NT2/D1 (cell line): ENCODE measurements around the gene TKTL1.
"Not testable (repeated sequence)": the region's sequence is repeated elsewhere in the genome, so short reads cannot be mapped to it uniquely, and the experiment has no call there.

Experiments used
- DNase-seq: peaks from one replicate; pipeline ENCODE4 v3.0.0-alpha.2; 2011; ENCODE audit warnings: low read depth, low spot score
- H3K27me3 ChIP-seq: 2 replicates; pipeline ENCODE4 v1.6.0; 2011; ENCODE audit warnings: mild to moderate bottlenecking; ENCODE audit not compliant: insufficient read length, insufficient read depth
- H3K36me3 ChIP-seq: 2 replicates; pipeline ENCODE4 v1.6.1; 2011; ENCODE audit warnings: mild to moderate bottlenecking, low read length, mixed read lengths; ENCODE audit not compliant: insufficient read depth, insufficient read length
- H3K4me1 ChIP-seq: 2 replicates; pipeline ENCODE4 v1.5.1; 2011; ENCODE audit not compliant: insufficient read depth, insufficient read length
- H3K4me3 ChIP-seq: 2 replicates; pipeline ENCODE4 v1.5.1; 2011; ENCODE audit warnings: low read depth; ENCODE audit not compliant: insufficient read length
- H3K9ac ChIP-seq: 2 replicates; pipeline ENCODE4 v1.6.0; 2011; ENCODE audit warnings: low read depth; ENCODE audit not compliant: insufficient read length
- H3K9me3 ChIP-seq: 2 replicates; pipeline ENCODE4 v1.5.1; 2011; ENCODE audit warnings: mild to moderate bottlenecking, low read length; ENCODE audit not compliant: insufficient read depth
- SUZ12 ChIP-seq: IDR thresholded peaks from 2 replicates; pipeline ENCODE4 v1.6.1; 2011; ENCODE audit not compliant: insufficient read length, insufficient read depth; ENCODE audit errors: extremely low read depth
- YY1 ChIP-seq: IDR thresholded peaks from 2 replicates; pipeline ENCODE4 v1.6.1; 2011; ENCODE audit not compliant: insufficient read length, insufficient read depth
- ZNF274 ChIP-seq: IDR thresholded peaks from 2 replicates; pipeline ENCODE4 v1.6.1; 2011; ENCODE audit warnings: mild to moderate bottlenecking, low read depth, low read length

TKTL1 gene

GRCh38 chrX:154334496-154334895 lies 38.9 kb downstream of the TKTL1 start:
- H3K4me3 ChIP-seq: no peak overlapping the region
- H3K36me3 ChIP-seq: no peaks in the 10 kb centered on the region
- H3K27me3 ChIP-seq: no peaks in the 10 kb centered on the region
- TF ChIP-seq SUZ12 (no peak), YY1 (no peak), ZNF274 (no peak)
- DNase-seq: no peak
- H3K4me1 ChIP-seq: no peaks in the 10 kb centered on the region
- no peaks in the 10 kb centered on the region for H3K9me3 ChIP-seq
- H3K9ac ChIP-seq: no peak overlapping the region

- H3K36me3 ChIP-seq, H3K27me3 ChIP-seq, H3K4me1 ChIP-seq, DNase-seq, H3K9me3 ChIP-seq, H3K4me3 ChIP-seq, H3K9ac ChIP-seq: not testable (repeated sequence)
These were observed 46.1 kb downstream of the TKTL1 start for GRCh38 chrX:154341399-154342298.

DNA sequence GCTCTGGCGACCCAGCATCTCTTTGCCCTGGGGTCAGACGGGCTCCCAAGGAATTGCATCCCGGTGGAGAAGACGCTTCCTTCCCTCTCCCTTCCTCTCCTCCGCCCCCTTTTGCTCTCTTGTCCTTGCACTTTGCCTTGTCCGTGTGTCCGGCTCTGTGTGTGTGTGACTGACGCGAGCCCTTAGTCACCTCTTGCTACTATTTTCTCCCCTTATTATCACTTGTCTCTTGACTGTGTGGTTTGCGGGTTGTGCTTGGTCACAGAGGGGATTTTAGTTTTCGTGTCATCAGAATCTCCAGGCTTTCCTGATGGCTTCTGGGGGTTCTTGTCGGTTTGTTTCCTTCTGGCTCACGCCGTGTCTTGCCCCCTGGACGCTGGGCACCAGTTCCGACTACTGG lies 47.5 kb downstream of the TKTL1 start:
- H3K9ac ChIP-seq, H3K27me3 ChIP-seq, H3K4me3 ChIP-seq, H3K9me3 ChIP-seq, DNase-seq, H3K36me3 ChIP-seq, H3K4me1 ChIP-seq: not testable (repeated sequence)

DNA sequence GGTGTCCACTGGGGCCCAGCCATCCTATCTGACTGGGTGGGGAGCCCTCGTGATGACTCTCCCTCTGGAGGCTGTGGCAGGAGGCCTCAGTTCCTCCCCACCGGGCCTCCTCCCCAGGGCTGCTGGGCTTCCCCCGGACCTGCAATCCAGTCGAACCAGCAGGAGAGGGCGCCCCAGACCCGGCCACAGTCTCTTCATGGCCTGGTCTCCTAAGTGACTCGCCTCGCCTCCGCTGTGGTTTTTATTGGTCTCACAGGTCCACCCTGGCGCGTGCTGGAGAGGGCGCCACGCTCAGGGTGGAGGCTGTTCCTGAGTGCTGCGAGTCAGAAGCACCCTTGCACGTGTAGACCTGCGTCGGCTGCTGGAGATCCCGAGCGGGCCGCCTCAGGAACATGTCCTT lies 48.0 kb downstream of the TKTL1 start:
- not testable (repeated sequence) for H3K4me1 ChIP-seq, H3K4me3 ChIP-seq, H3K36me3 ChIP-seq, H3K27me3 ChIP-seq, H3K9me3 ChIP-seq, H3K9ac ChIP-seq, DNase-seq

GRCh38 chrX:154348114-154348531 lies 52.5 kb downstream of the TKTL1 start:
- TF ChIP-seq YY1 (no peak), SUZ12 (no peak), ZNF274 (no peak)
- no peak overlapping the region for H3K9ac ChIP-seq
- no peaks in the 10 kb centered on the region for H3K27me3 ChIP-seq
- H3K36me3 ChIP-seq: peaks cover 46% of the 10 kb centered on the region
- H3K4me1 ChIP-seq: no peaks in the 10 kb centered on the region
- no peak overlapping the region for H3K4me3 ChIP-seq
- H3K9me3 ChIP-seq: no peaks in the 10 kb centered on the region
- DNase-seq: no peak

DNA sequence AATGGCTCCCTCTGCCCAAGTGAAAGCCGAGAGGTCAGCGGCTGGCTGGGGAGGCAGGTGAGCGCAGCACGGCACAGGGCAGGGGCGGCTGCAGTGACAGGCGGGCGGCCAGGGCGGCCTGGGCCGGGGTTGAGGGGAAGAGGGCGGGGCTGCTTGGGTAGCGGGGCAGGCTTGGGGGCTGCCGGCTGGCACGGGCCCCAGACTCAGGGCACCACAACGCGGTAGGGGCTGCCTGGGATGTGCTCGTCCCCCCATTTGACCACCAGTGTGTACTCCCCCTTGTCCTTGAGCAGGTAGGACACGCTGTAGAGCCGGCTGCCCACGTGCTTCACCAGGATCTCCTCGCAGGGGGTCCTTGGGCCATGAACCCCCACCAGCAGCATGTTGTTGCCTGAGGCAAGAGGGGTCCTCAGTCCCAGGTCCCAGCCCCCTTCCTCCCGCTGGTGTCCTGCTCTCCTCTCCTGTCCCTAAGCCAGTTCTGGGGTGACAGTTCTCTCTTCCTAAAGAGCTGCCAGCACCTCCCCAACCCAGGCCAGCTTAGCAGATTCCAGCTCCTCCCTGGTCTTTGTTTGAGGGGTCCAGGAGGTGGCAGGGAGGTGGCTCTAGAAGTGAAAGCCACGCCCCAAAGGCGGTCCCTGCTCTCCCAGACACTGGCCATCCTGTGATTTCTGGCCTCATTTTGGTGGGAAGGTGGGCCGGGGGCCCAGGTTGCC lies 53.2 kb downstream of the TKTL1 start:
- H3K4me1 ChIP-seq: no peaks in the 10 kb centered on the region
- no peaks in the 10 kb centered on the region for H3K27me3 ChIP-seq
- DNase-seq: no peak
- TF ChIP-seq ZNF274: no peak
- TF ChIP-seq YY1: no peak
- TF ChIP-seq SUZ12: no peak
- no peak overlapping the region for H3K9ac ChIP-seq
- H3K9me3 ChIP-seq: no peaks in the 10 kb centered on the region
- peaks cover 52% of the 10 kb centered on the region for H3K36me3 ChIP-seq
- no peak overlapping the region for H3K4me3 ChIP-seq

DNA sequence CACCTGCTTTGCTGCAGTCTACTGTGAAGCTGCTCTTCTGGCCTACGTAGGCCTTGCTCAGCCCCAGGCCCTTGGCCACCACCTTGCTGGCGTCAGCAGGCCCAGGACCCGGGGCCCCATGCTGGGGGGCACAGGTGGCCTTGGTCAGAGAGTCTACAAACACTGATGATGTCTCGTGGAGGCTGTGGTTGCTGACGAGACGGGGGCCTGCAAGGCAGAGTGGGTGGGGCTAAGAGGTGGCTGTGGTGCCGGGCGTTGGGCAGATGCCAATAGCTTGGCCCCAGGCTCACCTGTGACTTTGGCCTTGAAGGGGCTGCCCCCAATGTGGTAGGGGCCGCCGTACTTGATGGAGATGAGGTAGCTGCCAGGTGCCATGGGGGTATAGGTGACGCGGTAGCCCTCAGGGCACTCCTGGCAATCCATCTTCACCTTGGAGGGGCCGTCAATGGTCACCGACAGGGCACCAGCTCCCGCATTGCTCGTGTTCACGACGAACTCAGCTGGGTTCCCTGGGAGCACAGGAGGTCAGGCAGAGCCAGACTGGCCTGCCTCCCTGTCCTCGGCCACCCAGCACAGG lies 53.9 kb downstream of the TKTL1 start:
- Histone ChIP-seq H3K4me3 (no peak overlapping the region), H3K9me3 (no peaks in the 10 kb centered on the region), H3K27me3 (no peaks in the 10 kb centered on the region), H3K9ac (no peak overlapping the region), H3K36me3 (peaks cover 59% of the 10 kb centered on the region), H3K4me1 (no peaks in the 10 kb centered on the region)
- TF ChIP-seq SUZ12 (no peak), ZNF274 (no peak), YY1 (no peak)
- no peak for DNase-seq

- no peak overlapping the region for H3K4me3 ChIP-seq
- no peaks in the 10 kb centered on the region for H3K4me1 ChIP-seq
- no peaks in the 10 kb centered on the region for H3K9me3 ChIP-seq
- H3K9ac ChIP-seq: no peak overlapping the region
- H3K36me3 ChIP-seq: peaks cover 64% of the 10 kb centered on the region
- H3K27me3 ChIP-seq: no peaks in the 10 kb centered on the region
- no peak for TF ChIP-seq YY1
- no peak for DNase-seq
These were observed 54.4 kb downstream of the TKTL1 start for GRCh38 chrX:154349979-154350378.
